Nephron progenitor cell (in vitro differentiated cells): Measurements from ENCODE around the gene SPINT2.

Experiments used
- DNase-seq: peaks from one replicate; pipeline ENCODE4 v3.0.0; 2021
- H3K27ac Mint-ChIP-seq: 2 replicates; pipeline ENCODE4 v1.8.0; 2021; ENCODE audit warnings: mild to moderate bottlenecking, moderate library complexity, mixed read lengths
- H3K27me3 Mint-ChIP-seq: 2 replicates; pipeline ENCODE4 v1.8.0; 2021; ENCODE audit warnings: mild to moderate bottlenecking, low read depth, mixed read lengths; ENCODE audit not compliant: poor library complexity
- H3K36me3 Mint-ChIP-seq: 2 replicates; pipeline ENCODE4 v1.8.0; 2021; ENCODE audit warnings: low read depth, mixed read lengths
- H3K4me1 Mint-ChIP-seq: 2 replicates; pipeline ENCODE4 v1.8.0; 2021; ENCODE audit warnings: mixed read lengths
- H3K4me3 Mint-ChIP-seq: 2 replicates; pipeline ENCODE4 v1.8.0; 2021; ENCODE audit warnings: mild to moderate bottlenecking, moderate library complexity, mixed read lengths
- H3K9me3 Mint-ChIP-seq: 2 replicates; pipeline ENCODE4 v1.8.0; 2021; ENCODE audit warnings: mild to moderate bottlenecking, moderate library complexity, mixed read lengths
- TF ChIP-seq, protein P1 (sequence below): fragments of 200-600 bp; sonication (generic); IDR thresholded peaks from 2 replicates; pipeline ENCODE4 v1.5.0; 2021; ENCODE audit warnings: antibody characterized with exemption

The SPINT2 gene

GRCh38 chr19:38265213-38265861 lies 964 bp downstream of the SPINT2 start:
- H3K4me3 Mint-ChIP-seq = peak overlapping the region; percentile 92
- TF ChIP-seq, protein P1, sequence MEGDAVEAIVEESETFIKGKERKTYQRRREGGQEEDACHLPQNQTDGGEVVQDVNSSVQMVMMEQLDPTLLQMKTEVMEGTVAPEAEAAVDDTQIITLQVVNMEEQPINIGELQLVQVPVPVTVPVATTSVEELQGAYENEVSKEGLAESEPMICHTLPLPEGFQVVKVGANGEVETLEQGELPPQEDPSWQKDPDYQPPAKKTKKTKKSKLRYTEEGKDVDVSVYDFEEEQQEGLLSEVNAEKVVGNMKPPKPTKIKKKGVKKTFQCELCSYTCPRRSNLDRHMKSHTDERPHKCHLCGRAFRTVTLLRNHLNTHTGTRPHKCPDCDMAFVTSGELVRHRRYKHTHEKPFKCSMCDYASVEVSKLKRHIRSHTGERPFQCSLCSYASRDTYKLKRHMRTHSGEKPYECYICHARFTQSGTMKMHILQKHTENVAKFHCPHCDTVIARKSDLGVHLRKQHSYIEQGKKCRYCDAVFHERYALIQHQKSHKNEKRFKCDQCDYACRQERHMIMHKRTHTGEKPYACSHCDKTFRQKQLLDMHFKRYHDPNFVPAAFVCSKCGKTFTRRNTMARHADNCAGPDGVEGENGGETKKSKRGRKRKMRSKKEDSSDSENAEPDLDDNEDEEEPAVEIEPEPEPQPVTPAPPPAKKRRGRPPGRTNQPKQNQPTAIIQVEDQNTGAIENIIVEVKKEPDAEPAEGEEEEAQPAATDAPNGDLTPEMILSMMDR = no peak
- H3K9me3 Mint-ChIP-seq = no peaks in the 10 kb centered on the region
- H3K27ac Mint-ChIP-seq = peak overlapping the region; percentile 64
- no peak for DNase-seq
- H3K27me3 Mint-ChIP-seq = peaks cover 12% of the 10 kb centered on the region
- H3K36me3 Mint-ChIP-seq = no peaks in the 10 kb centered on the region
- H3K4me1 Mint-ChIP-seq = peaks cover 58% of the 10 kb centered on the region

- H3K36me3 Mint-ChIP-seq = no peaks in the 10 kb centered on the region
- DNase-seq = no peak
- peaks cover 64% of the 10 kb centered on the region for H3K4me1 Mint-ChIP-seq
- H3K27ac Mint-ChIP-seq = peak overlapping the region; percentile 46
- H3K27me3 Mint-ChIP-seq = peaks cover 12% of the 10 kb centered on the region
- no peaks in the 10 kb centered on the region for H3K9me3 Mint-ChIP-seq
- TF ChIP-seq, protein P1 = no peak
- peak overlapping the region; percentile 92 for H3K4me3 Mint-ChIP-seq
Measured at GRCh38 chr19:38265921-38266429, 1.6 kb downstream of the SPINT2 start.

DNA sequence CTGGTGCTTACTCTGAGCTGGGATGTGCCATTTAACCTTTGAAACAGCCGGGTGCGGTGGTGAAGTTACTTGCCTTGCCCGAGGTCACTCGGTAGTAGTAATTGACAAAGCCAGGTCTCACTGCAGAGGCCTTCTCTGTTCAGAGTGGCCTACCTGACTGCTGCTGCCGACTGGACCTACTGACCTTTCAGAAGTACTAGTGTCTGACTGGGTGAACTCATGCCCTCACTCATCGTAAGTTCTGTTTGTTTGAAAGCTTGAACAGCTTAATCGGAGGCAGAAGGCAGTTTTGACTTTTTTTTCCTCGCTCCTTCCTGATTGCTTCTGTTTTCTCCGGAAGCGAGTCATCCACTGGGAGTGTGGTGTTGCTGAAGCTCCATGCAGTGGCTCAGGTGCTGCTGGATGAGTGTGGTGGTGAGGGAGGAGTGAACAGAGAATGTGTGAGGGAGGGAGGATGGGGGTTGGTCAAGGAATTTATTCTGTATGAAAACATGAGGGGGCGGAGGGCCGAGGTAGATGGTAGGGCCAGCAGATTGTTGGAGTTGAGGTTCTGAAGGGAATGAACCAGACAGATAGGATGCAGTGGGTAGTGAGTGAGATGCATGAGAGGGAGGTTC lies 2.7 kb downstream of the SPINT2 start:
- Mint-ChIP-seq H3K4me1 (peaks cover 66% of the 10 kb centered on the region), H3K27me3 (peaks cover 17% of the 10 kb centered on the region), H3K27ac (peak overlapping the region; percentile 37), H3K9me3 (no peaks in the 10 kb centered on the region), H3K36me3 (no peaks in the 10 kb centered on the region), H3K4me3 (peak overlapping the region; percentile 92)
- TF ChIP-seq, protein P1 = no peak
- DNase-seq = no peak

DNA sequence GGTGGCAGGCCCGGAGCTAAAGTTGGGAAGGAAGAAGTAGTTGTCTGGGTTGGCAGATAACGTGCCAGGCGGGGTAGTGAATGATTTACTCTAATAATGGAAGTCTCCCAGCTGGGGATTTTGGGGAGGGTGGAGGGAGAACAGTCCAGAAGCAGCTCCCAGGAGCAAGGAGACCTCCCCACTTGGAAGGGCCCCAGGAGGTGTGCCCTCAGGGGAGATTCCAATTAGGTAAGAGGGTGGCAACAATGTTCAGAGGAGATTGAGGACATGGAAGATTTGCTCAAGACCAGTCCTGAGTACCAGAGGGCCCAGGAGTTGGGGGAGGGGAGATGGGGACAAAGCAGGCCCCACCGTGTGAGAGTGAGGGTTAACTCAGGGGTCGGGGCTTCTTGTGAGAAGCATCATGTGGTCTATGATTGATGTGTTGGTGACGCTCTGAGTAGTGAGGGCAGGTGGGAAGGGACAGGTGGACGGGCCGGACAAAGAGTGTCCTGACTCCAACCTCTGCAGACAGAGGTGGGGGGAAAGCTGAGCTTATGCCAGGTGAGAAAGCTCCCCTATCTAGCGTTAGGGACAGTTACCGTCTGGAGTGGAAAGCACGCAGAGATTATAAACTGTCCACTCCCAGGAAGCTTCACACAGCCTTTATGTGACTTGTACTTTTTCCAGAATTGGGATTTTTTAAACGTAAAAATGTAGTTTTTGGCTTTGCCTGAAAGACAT lies 3.5 kb downstream of the SPINT2 start:
- Mint-ChIP-seq H3K36me3 (no peaks in the 10 kb centered on the region), H3K27ac (peak overlapping the region; percentile 78), H3K4me3 (peak overlapping the region; percentile 92), H3K27me3 (peaks cover 14% of the 10 kb centered on the region), H3K4me1 (peaks cover 66% of the 10 kb centered on the region), H3K9me3 (no peaks in the 10 kb centered on the region)
- TF ChIP-seq, protein P1 = no peak
- DNase-seq = no peak

DNA sequence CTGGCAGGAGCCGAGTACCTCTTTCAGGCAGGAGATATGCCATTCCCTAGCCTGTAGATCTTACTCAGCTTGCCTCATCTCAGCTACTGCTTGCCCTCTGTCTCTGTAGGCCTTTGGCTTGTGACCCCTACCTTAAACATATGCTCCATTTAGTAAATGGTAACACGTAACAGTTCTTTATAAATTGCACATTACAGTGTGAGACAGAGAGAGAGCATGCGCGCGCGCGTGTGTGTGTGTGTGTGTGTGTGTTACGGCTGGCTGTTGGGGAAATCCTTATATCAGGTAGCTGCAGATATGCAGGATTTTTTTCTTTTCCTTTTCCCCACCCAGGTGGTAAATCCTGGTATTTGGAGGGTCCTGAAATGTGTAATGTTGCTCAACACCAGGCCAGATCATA lies 4.2 kb downstream of the SPINT2 start:
- H3K4me1 Mint-ChIP-seq = peaks cover 68% of the 10 kb centered on the region
- peak overlapping the region; percentile 92 for H3K4me3 Mint-ChIP-seq

More for the DNA sequence above, 4.2 kb downstream of the SPINT2 start:
- H3K27me3 Mint-ChIP-seq = peaks cover 12% of the 10 kb centered on the region
- TF ChIP-seq, protein P1 = no peak
- H3K27ac Mint-ChIP-seq = no peak overlapping the region
- DNase-seq = no peak
- H3K36me3 Mint-ChIP-seq = no peaks in the 10 kb centered on the region
- H3K9me3 Mint-ChIP-seq = no peaks in the 10 kb centered on the region
